ENCODE results near the gene APBB2. TPM values are rescaled to one million over a fixed set of nuclear protein-coding genes. Genes with fewer than 3 reads are reported as not detected.
A peak's percentile ranks its signal among the peaks of the same experiment; 100 is the strongest.

Gene APBB2
- total and polyA plus RNA-seq, 2 of the 8 experiments (the other 6 are each of a cell fraction or from before 2014, with no cell fraction given): 58.7 to 59.4 TPM

DNA sequence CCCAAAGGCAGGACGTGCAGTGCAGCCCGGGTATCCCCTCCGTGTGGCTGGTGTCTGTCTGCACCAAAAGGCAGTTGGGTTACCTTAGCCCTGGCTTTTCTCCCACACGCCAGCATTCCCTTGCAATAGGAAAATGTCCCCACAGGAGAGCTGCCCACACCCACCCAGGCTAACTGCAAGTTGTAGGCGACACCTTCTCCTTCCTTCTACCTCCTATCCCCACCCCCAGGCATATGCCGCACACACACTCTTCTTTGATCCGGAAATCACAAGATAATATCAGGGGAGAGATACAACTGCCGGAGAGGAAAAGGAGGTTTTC lies 444 bp upstream of the APBB2 start:
- Histone ChIP-seq H3K79me2 (ENCODE audit: control insufficient read depth in 1 of 2, insufficient read depth in 2 of 2, low read length in 2 of 2) (peaks cover 0 to 36% of the 10 kb centered on the region in 2 experiments; a peak in 2 of 4 replicates), H3K27ac (ENCODE audit: low read depth, low read length) (no peak overlapping the region), H3K4me1 (replicated peaks in 1 of 4; ENCODE audit: control insufficient read depth in 3 of 4, insufficient read depth in 4 of 4, low read length in 3 of 4) (peaks cover 3 to 11% (median 6%) of the 10 kb centered on the region in 4 experiments; a peak in 6 of 7 replicates), H3K4ac (replicated peaks; ENCODE audit: insufficient read length, low read depth, low read length) (no peak overlapping the region), H2BK12ac (ENCODE audit: low read depth, low read length) (peak overlapping the region; percentile 19; the same call in 1 of the 2 replicates), H4K5ac (ENCODE audit: insufficient read length, low read depth, low read length) (no peak overlapping the region), H2BK120ac (replicated peaks; ENCODE audit: low read depth, low read length) (no peak overlapping the region), H2AFZ (ENCODE audit: low read length) (peak overlapping the region; percentile 96; the same call in 1 of the 2 replicates), H3K14ac (ENCODE audit: insufficient read length) (no peak overlapping the region), H3K56ac (replicated peaks; ENCODE audit: insufficient read length, low read depth, low read length) (no peak overlapping the region), H3K4me3 (ENCODE audit: extremely low read depth in 1 of 4, insufficient read depth in 2 of 4, low read depth in 3 of 4, low read length in 4 of 4) (peak overlapping the region in 3 of 4 experiments; percentile 16 to 38 (median 27); a peak in 3 of 8 replicates), H3K23ac (ENCODE audit: insufficient read length) (no peak overlapping the region), H3K9me3 (ENCODE audit: insufficient read depth in 2 of 2, low read depth in 1 of 2, low read length in 1 of 2) (no peaks in the 10 kb centered on the region), H3K9ac (replicated peaks in 1 of 4; ENCODE audit: extremely low read depth in 1 of 4, low read depth in 3 of 4, low read length in 3 of 4) (no peak overlapping the region), H3K4me2 (ENCODE audit: insufficient read depth in 1 of 2, low read depth in 2 of 2, low read length in 2 of 2) (peak overlapping the region; percentile 65 to 94; a peak in 3 of 4 replicates), H3K79me1 (ENCODE audit: low read depth, low read length) (peaks cover 4% of the 10 kb centered on the region), H4K8ac (ENCODE audit: extremely low read depth, insufficient read depth, low read length) (no peak overlapping the region), H3K18ac (ENCODE audit: extremely low read depth, low read length) (peak overlapping the region; percentile 88), H2AK5ac (ENCODE audit: low read depth, low read length) (no peak overlapping the region), H2BK20ac (ENCODE audit: low read length) (peak overlapping the region; percentile 96), H4K91ac (replicated peaks; ENCODE audit: insufficient read length, low read length) (peak overlapping the region; percentile 77), H4K20me1 (replicated peaks in 1 of 2; ENCODE audit: control insufficient read depth in 1 of 2, insufficient read depth in 2 of 2, low read length in 2 of 2) (peaks cover 0 to 2% of the 10 kb centered on the region in 2 experiments), H2BK5ac (ENCODE audit: low read depth, low read length) (peak overlapping the region; percentile 72), H3K27me3 (replicated peaks in 1 of 4; ENCODE audit: control insufficient read depth in 3 of 4, extremely low read depth in 1 of 4, insufficient read depth in 3 of 4, low read length in 3 of 4) (no peaks in the 10 kb centered on the region; a peak in 1 of 7 replicates), H3K36me3 (ENCODE audit: control insufficient read depth in 2 of 4, insufficient read depth in 4 of 4, low read length in 3 of 4) (no peaks in the 10 kb centered on the region), H2BK15ac (ENCODE audit: low read length) (peak overlapping the region; percentile 75; the same call in 1 of the 2 replicates), H3K23me2 (ENCODE audit: low read depth, low read length) (peaks cover 10% of the 10 kb centered on the region)
- TF ChIP-seq KDM5A (IDR thresholded peaks at IDR 0.05; ENCODE audit: low read length): no peak
- no peak for FAIRE-seq
- WGBS, 2 experiments (ENCODE audit: extremely low coverage in 1 of 2, insufficient coverage in 1 of 2, insufficient read length in 1 of 2, insufficient replicate concordance in 2 of 2, low coverage in 1 of 2, low lambda C conversion rate in 2 of 2, missing lambda C conversion rate in 1 of 2): 35% methylated on average over 8 of the region's 8 CpGs; no CpG with 5 or more reads in 1 of the 2 experiments
- ChIA-PET POLR2A (ENCODE audit: partially characterized antibody) (interaction anchor here (0.7 to 5.6 kb wide), 15 partner anchors 10 to 293 kb away, joined by 3 to 86 read pairs (median 3); partner anchors contain the start of gene UCHL1), CTCF (ENCODE audit: partially characterized antibody) (interaction anchor here (0.6 to 11.0 kb wide), 20 partner anchors 10 to 306 kb away, joined by 3 to 167 read pairs (median 4); no protein-coding TSS in a partner anchor)
- no peak for DNase-seq (ENCODE audit: low read depth in 1 of 2, low spot score in 2 of 2)

Measured in H1 (cell line).